ENCODE measurements around the gene PRC1.

The PRC1 gene

DNA sequence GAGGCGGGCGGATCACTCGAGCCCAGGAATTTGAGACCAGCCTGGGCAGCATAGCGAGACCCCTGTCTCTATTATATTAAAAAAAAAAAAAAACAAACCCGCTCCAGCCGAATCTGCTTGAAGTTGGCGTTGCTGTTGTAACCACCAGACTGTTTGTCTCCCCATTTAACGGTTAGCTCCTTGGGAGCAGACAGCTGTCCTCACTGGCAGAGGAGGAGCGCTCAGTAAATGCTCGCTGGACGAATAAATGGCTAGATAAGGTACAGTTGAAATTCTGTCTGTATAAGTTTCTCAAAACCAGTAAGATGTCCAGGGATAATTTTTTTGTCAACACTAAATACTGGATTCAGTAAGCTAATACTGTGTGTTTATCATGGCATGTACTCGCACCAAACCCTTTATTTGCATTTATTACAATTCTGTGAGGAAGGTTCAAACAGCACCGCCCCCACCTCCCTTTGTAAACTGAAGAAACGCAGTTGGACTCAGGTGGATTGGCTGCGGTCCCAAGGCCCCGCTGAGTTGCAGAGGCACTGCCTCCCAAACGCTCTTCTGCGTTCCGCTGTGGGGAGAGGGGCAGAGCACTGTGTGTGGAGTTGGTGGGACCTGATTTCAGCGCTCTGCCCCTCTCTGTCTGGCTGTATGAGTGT, 38.6 kb downstream of the PRC1 start:
- no peak for DNase-seq (ENCODE audit: low read depth)

DNA sequence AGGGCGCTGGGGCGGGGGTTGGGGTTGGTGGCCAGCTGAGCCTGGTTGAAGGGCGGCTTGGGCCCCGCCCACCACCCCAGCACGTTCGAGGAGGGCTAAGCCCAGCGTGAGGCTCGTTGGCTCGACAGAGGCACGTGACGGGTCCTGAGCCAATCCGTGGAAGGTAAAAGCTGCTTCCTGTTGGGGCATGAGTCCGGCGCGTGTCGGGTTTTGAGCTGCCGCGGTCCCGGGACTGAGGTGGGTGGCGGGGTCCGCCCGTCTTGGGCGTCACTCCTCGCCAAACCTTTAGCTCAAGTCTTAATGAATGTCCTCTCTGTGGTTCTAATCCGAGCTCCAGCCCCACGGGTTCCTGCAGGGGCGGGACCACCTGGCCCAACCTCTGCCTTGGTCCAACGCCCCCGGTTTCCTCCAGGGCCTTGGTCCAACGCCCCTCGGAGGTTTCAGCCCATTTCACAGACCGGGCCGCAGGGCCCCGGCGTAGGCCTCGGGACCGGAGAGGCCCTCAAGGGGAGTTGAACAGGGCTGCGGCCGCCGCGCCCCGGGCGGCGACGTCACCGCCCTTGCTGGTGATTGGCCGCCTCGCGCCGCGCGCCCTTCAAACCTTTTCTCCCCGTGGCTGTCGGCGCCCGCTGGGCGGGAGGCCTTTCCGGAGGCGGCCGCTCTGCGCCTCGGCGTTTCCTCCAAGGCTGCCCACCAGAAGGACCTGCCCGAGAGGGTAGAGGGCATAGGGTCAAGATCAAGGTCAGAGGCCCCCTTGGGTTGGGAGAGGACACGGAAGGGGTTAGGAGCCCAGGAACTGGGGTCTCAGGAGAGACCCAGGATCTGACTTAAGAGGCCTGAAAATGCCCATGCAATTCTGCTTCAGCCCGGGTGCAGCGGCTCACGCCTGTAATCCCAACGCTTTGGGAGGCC, 39.4 kb downstream of the PRC1 start, which contains the start of gene RCCD1:
RCCD1 (plus strand) TSS at position 173 of the 912 bp plus-strand sequence. CDS start 1,851 bp downstream, outside the sequence.
- DNase-seq (ENCODE audit: low read depth): peak; percentile 80

GRCh38 chr15:90953947-90954711, 40.2 kb downstream of the PRC1 start:
- DNase-seq (ENCODE audit: low read depth): no peak

DNA sequence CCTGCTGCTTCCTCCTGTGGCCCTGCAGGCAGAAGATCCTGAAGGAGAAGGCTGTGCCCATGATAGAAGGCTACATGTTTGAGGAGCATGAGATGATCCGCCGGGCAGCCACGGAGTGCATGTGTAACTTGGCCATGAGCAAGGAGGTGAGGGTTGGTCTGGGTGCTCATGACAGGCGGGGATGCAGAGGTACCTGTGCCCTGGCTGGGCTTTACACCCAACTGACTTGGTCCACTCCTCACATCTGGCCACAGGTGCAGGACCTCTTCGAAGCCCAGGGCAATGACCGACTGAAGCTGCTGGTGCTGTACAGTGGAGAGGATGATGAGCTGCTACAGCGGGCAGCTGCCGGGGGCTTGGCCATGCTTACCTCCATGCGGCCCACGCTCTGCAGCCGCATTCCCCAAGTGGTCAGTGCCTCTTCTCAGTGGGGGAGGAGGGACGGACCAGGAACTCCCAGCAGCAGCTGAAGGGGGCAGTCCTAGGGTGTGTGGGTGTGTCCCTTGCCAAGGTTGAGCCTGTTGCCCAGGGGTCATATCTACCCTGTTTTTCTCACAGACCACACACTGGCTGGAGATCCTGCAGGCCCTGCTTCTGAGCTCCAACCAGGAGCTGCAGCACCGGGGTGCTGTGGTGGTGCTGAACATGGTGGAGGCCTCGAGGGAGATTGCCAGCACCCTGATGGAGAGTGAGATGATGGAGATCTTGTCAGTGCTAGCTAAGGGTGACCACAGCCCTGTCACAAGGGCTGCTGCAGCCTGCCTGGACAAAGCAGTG, 41.2 kb downstream of the PRC1 start:
- no peak for DNase-seq (ENCODE audit: low read depth)

DNA sequence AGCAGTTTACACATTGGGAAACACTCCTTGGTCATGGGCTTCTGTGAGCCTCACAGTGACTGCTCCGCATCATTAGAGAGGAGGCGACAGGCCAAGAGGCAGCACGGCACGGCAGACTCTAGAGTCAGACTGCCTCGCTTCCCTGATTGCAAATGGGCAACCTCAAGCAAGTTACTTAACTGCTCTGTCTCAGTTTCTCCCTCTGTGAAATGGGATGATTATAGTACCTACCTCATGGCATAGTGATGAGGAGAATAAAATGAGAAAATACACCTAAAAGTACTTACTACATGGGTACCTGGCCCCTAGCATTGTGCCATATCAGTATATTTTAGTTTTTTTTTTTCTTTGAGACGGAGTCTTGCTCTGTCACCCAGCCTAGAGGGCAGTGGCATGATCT, 43.7 kb downstream of the PRC1 start:
- no peak for DNase-seq (ENCODE audit: low read depth)

- DNase-seq (ENCODE audit: low read depth): no peak
Observed at GRCh38 chr15:90949979-90950675, 44.2 kb downstream of the PRC1 start.

- no peak for DNase-seq (ENCODE audit: low read depth)
Observed at GRCh38 chr15:90948506-90948905, 45.8 kb downstream of the PRC1 start.

- DNase-seq (ENCODE audit: low read depth): no peak
Observed at GRCh38 chr15:90947577-90948357, 46.6 kb downstream of the PRC1 start.

DNA sequence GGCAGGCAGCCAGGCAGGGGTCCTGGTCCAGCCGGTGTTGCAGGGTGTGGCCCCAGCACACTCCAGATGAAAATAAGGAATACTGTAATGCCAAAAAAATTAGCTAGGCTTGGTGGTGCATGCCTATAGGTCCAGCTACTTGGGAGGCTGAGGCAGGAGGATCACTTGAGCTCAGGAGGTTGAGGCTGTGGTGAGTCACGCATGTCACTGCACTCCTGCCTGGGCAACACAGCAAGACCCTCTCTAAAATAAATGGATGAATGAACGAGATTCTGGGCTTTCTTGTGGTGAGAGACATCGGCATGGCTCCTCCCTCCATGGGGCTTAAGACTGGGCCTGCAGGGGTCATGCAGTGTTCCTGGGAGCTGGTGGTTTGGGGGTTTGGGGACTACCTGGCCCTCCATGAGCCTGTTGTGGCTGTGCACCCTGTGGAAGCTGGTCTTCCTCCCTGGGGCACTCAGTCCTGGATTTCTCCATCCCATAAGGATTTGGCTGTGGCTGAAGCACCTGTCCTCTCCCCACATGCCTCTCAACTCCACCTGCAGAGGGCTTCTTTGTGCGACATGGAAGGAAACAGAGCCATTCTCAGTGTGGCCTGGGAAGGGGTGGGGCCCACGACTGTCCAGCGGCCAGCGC, 47.3 kb downstream of the PRC1 start:
- no peak for DNase-seq (ENCODE audit: low read depth)

GRCh38 chr15:90946538-90946937, 47.8 kb downstream of the PRC1 start:
- DNase-seq (ENCODE audit: low read depth): no peak

- DNase-seq (ENCODE audit: low read depth): no peak
Observed at GRCh38 chr15:90945091-90945490, 49.2 kb downstream of the PRC1 start.

- no peak for DNase-seq (ENCODE audit: low read depth)
Observed at GRCh38 chr15:90942354-90943120, 51.8 kb downstream of the PRC1 start.

DNA sequence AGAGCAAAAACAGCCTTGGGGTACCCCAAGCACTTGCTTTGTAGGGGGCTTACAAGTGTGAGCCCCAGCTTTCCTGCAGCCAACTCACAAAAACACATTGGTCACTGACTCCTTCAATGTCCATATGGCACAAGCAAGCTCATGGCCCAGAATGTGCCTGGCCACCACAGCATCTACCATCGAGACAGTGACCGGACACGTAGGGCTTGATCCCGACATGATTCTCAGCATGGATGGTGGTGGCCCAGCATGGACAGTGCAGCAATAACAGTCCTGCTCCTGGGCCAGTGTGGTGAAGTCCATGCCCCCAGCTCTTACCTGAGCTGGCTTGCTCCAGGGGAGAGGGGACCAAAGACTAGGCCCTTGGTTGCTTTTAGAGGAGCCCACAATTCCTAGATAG, 53.3 kb downstream of the PRC1 start:
- DNase-seq (ENCODE audit: low read depth): no peak

GRCh38 chr15:90939756-90940155, 54.6 kb downstream of the PRC1 start:
- DNase-seq (ENCODE audit: low read depth): no peak

GRCh38 chr15:90938261-90938660, 56.1 kb downstream of the PRC1 start:
- no peak for DNase-seq (ENCODE audit: low read depth)

DNA sequence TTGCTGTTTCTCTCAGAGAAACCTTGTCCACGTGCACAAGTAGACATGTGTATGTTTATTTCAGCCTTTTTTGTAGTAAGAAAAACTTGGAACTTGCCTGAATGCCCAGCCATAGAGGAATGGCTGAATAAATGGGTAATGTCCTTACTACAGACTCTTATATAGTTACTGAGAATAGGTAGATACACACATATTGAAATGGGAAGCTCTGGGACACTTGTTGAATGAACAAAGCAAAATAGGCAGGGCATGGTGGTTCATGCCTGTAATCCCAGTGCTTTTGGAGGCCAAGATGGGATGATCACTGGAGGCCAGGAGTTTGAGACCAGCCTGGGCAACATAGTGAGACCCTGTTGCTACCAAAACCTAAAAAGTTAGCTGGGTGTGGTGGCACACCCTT, 57.5 kb downstream of the PRC1 start:
- no peak for DNase-seq (ENCODE audit: low read depth)

DNA sequence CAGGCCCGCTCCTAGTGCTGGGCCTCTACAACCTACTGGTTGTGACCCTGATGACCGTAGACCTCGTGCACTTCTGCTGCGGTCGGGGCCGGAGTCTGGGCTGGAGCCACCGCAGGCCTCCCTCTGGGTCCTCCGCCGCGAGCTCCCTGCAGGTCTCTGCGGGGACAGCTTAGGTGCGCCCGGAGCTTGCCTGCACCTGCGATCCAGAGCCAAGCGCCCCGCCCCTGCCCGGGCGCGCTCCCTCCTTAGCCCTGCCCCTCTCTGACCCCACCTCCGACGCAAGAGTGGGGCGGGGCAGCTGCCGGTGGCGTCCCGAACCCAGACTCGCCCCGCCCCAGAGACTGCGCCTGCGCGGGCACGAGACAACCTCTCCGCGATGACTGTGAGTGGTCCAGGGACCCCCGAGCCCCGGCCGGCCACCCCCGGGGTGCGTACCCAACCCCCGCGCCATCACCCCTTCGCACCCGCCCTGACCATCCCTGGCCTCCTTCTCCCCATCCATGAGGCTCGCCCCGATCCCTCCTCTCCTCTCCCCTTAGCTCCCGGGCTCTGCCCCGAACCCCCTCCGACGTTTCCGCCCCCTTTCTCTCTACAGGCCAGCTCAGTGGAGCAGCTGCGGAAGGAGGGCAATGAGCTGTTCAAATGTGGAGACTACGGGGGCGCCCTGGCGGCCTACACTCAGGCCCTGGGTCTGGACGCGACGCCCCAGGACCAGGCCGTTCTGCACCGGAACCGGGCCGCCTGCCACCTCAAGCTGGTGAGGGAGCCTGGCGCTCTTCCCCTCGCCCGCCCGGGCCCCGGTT, 59.2 kb downstream of the PRC1 start, which contains the start of gene UNC45A:
UNC45A (plus strand) TSS at position 337 of the 803 bp plus-strand sequence; CDS start at position 377, 40 bp downstream.
- peak; percentile 95 for DNase-seq (ENCODE audit: low read depth)

Measured in activated T-helper 9 cell treated with anti-CD3 and anti-CD28 coated beads, Interleukin-2, amount 50 U/mL, for 16 hours (primary cell).